GM18867 (cell line): ENCODE results near the gene TMEM212.

Source experiments
- ATAC-seq: cut with Tn5 transposase; IDR thresholded peaks from one replicate; pipeline ENCODE4 v1.9.1; 2021; ENCODE audit warnings: mild to moderate bottlenecking, moderate library complexity; ENCODE audit not compliant: unreplicated experiment

The TMEM212 gene

GRCh38 chr3:171842864-171843518 is at the start of gene TMEM212:
TMEM212 (plus strand) TSS chr3:171843349; CDS start chr3:171843384, 35 bp downstream.
- ATAC-seq, result no peak

GRCh38 chr3:171796625-171797264 is 46.4 kb upstream of the TMEM212 start:
- ATAC-seq, result no peak

- peak; percentile 66 for ATAC-seq
Observed at GRCh38 chr3:171797265-171797679, 45.9 kb upstream of the TMEM212 start.

GRCh38 chr3:171797873-171798272 is 45.3 kb upstream of the TMEM212 start:
- ATAC-seq, result no peak

- ATAC-seq, result no peak
Observed at GRCh38 chr3:171799501-171799900, 43.6 kb upstream of the TMEM212 start.

- ATAC-seq, result no peak
Observed at GRCh38 chr3:171801738-171802589, 41.2 kb upstream of the TMEM212 start.

- ATAC-seq, result peak; percentile 63
Observed at GRCh38 chr3:171802590-171802956, 40.6 kb upstream of the TMEM212 start.

- no peak for ATAC-seq
Observed at GRCh38 chr3:171803044-171803443, 40.1 kb upstream of the TMEM212 start.

- no peak for ATAC-seq
Observed at GRCh38 chr3:171804618-171805389, 38.3 kb upstream of the TMEM212 start.

GRCh38 chr3:171805687-171806086 is 37.5 kb upstream of the TMEM212 start:
- ATAC-seq, result no peak

GRCh38 chr3:171806200-171807128 is 36.7 kb upstream of the TMEM212 start:
- ATAC-seq, result no peak

GRCh38 chr3:171807129-171807675 is 35.9 kb upstream of the TMEM212 start:
- ATAC-seq, result no peak

GRCh38 chr3:171807806-171808205 is 35.3 kb upstream of the TMEM212 start:
- no peak for ATAC-seq

- peak; percentile 43 for ATAC-seq
Observed at GRCh38 chr3:171809611-171809860, 33.6 kb upstream of the TMEM212 start.

GRCh38 chr3:171809861-171810628 is 33.1 kb upstream of the TMEM212 start, which contains the start of gene PLD1:
PLD1 (minus strand) TSS chr3:171810483; CDS start chr3:171738051, 72,432 bp downstream.
- peak; percentile 49 for ATAC-seq

- ATAC-seq, result no peak
Observed at GRCh38 chr3:171810629-171811294, 32.4 kb upstream of the TMEM212 start.

GRCh38 chr3:171811295-171811912 is 31.7 kb upstream of the TMEM212 start:
- no peak for ATAC-seq

- no peak for ATAC-seq
Observed at GRCh38 chr3:171811913-171812335, 31.2 kb upstream of the TMEM212 start.
